ENCODE measurements around the gene PRELP. TPM values are rescaled to one million over a fixed set of nuclear protein-coding genes. Genes with fewer than 3 reads are reported as not detected.

PRELP gene
- total and polyA plus RNA-seq, 8 donors = 1.1 to 29.8 (median 8.7) TPM

- peaks cover 16 to 49% (median 35%) of the 10 kb centered on the region in 4 donors for H3K4me1 ChIP-seq
- H3K27me3 ChIP-seq = no peaks in the 10 kb centered on the region
- peak overlapping the region in 3 of 5 donors; percentile 80 to 83 (median 82) for H3K27ac ChIP-seq
- no peak for TF ChIP-seq CTCF (IDR thresholded peaks at IDR 0.05)
- no peak for TF ChIP-seq POLR2A (IDR thresholded peaks at IDR 0.05)
- TF ChIP-seq EP300 (IDR thresholded peaks at IDR 0.05) = no peak
- TF ChIP-seq POLR2AphosphoS5 (IDR thresholded peaks at IDR 0.05) = peak; percentile 2 to 56 (median 11)
- 53 to 69% (median 69%) methylated on average over 9 of the region's 9 CpGs for WGBS, 5 donors
- H3K4me3 ChIP-seq = no peak overlapping the region
- peak in 1 of 2 donors; percentile 40 for DNase-seq
- H3K9me3 ChIP-seq = no peaks in the 10 kb centered on the region
- no peaks in the 10 kb centered on the region for H3K36me3 ChIP-seq
- intact Hi-C loops (cut with DNase I; ENCODE audit: low total_unique reads) = no loop called here
Observed at GRCh38 chr1:203467550-203467921, 8.1 kb upstream of the PRELP start.

GRCh38 chr1:203468326-203468725 is 7.3 kb upstream of the PRELP start:
- Histone ChIP-seq H3K36me3 (no peaks in the 10 kb centered on the region), H3K27ac (no peak overlapping the region), H3K27me3 (no peaks in the 10 kb centered on the region), H3K9me3 (no peaks in the 10 kb centered on the region), H3K4me3 (no peak overlapping the region), H3K4me1 (peaks cover 16 to 45% (median 34%) of the 10 kb centered on the region in 4 donors)
- no peak for TF ChIP-seq EP300 (IDR thresholded peaks at IDR 0.05)
- TF ChIP-seq CTCF (IDR thresholded peaks at IDR 0.05) = no peak
- TF ChIP-seq POLR2A (IDR thresholded peaks at IDR 0.05) = no peak
- no peak for TF ChIP-seq POLR2AphosphoS5 (IDR thresholded peaks at IDR 0.05)
- no peak for DNase-seq
- intact Hi-C loops (cut with DNase I; ENCODE audit: low total_unique reads) = no loop called here
- whole genome bisulfite sequencing, 5 donors = 89 to 98% (median 97%) methylated on average over 2 of the region's 2 CpGs

GRCh38 chr1:203470240-203470639 is 5.4 kb upstream of the PRELP start:
- H3K27ac ChIP-seq = no peak overlapping the region
- H3K4me1 ChIP-seq = peaks cover 12 to 33% (median 27%) of the 10 kb centered on the region in 4 donors
- TF ChIP-seq POLR2AphosphoS5 (IDR thresholded peaks at IDR 0.05) = no peak
- TF ChIP-seq EP300 (IDR thresholded peaks at IDR 0.05) = no peak
- no peak for TF ChIP-seq POLR2A (IDR thresholded peaks at IDR 0.05)
- TF ChIP-seq CTCF (IDR thresholded peaks at IDR 0.05) = no peak
- DNase-seq = no peak
- no peaks in the 10 kb centered on the region for H3K27me3 ChIP-seq
- no peak overlapping the region for H3K4me3 ChIP-seq
- H3K9me3 ChIP-seq = no peaks in the 10 kb centered on the region
- intact Hi-C loops (cut with DNase I; ENCODE audit: low total_unique reads) = no loop called here
- H3K36me3 ChIP-seq = no peaks in the 10 kb centered on the region
- WGBS, 5 donors = 62 to 78% (median 67%) methylated on average over 5 of the region's 5 CpGs

GRCh38 chr1:203471841-203472240 is 3.8 kb upstream of the PRELP start:
- Histone ChIP-seq H3K27me3 (no peaks in the 10 kb centered on the region), H3K27ac (no peak overlapping the region), H3K36me3 (no peaks in the 10 kb centered on the region), H3K9me3 (no peaks in the 10 kb centered on the region), H3K4me1 (peaks cover 7 to 28% (median 18%) of the 10 kb centered on the region in 4 donors), H3K4me3 (no peak overlapping the region)
- intact Hi-C loops (cut with DNase I; ENCODE audit: low total_unique reads) = no loop called here
- TF ChIP-seq POLR2AphosphoS5 (IDR thresholded peaks at IDR 0.05) (no peak), CTCF (IDR thresholded peaks at IDR 0.05) (no peak), POLR2A (IDR thresholded peaks at IDR 0.05) (no peak), EP300 (IDR thresholded peaks at IDR 0.05) (no peak)
- WGBS, 5 donors = 78 to 87% (median 85%) methylated on average over 2 to 6 of the region's 6 CpGs
- no peak for DNase-seq
